ENCODE results near the gene LMAN1L. TPM values are rescaled to one million over a fixed set of nuclear protein-coding genes. Genes with fewer than 3 reads are reported as not detected.

The LMAN1L gene
- total RNA-seq, 6 experiments from 2014 or later: not detected

DNA sequence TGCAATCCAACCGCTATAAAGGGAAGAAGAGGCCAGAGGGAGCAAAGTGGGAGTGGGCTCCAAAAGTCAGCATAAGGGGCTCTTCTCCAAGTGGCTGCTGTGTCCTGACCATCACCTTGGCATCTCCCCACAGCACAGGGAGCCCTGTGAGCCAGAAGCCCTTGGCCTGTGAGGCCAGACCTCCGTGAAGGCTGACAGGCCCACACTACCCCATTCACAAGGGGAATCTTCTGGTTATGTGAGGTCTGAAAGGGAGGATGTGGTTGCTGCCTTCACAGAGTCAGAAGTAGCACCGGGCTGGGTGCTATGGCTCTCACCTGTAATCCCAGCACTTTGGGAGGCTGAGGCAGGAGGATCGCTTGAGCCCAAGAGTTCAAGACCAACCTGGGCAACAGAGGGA is 32.9 kb downstream of the LMAN1L start:
- TF ChIP-seq, protein P1, sequence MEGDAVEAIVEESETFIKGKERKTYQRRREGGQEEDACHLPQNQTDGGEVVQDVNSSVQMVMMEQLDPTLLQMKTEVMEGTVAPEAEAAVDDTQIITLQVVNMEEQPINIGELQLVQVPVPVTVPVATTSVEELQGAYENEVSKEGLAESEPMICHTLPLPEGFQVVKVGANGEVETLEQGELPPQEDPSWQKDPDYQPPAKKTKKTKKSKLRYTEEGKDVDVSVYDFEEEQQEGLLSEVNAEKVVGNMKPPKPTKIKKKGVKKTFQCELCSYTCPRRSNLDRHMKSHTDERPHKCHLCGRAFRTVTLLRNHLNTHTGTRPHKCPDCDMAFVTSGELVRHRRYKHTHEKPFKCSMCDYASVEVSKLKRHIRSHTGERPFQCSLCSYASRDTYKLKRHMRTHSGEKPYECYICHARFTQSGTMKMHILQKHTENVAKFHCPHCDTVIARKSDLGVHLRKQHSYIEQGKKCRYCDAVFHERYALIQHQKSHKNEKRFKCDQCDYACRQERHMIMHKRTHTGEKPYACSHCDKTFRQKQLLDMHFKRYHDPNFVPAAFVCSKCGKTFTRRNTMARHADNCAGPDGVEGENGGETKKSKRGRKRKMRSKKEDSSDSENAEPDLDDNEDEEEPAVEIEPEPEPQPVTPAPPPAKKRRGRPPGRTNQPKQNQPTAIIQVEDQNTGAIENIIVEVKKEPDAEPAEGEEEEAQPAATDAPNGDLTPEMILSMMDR (IDR thresholded peaks at IDR 0.05): no peak
- Mint-ChIP-seq H3K27ac (no peak overlapping the region), H3K9me3 (no peaks in the 10 kb centered on the region), H3K36me3 (ENCODE audit: low read depth) (peaks cover 10% of the 10 kb centered on the region; the same call in 1 of the 2 replicates), H3K27me3 (ENCODE audit: insufficient read depth) (no peaks in the 10 kb centered on the region; the same call in 1 of the 2 replicates), H3K4me1 (ENCODE audit: low read depth) (peaks cover 17% of the 10 kb centered on the region; the same call in 1 of the 2 replicates), H3K4me3 (no peak overlapping the region)
- DNase-seq: no peak

DNA sequence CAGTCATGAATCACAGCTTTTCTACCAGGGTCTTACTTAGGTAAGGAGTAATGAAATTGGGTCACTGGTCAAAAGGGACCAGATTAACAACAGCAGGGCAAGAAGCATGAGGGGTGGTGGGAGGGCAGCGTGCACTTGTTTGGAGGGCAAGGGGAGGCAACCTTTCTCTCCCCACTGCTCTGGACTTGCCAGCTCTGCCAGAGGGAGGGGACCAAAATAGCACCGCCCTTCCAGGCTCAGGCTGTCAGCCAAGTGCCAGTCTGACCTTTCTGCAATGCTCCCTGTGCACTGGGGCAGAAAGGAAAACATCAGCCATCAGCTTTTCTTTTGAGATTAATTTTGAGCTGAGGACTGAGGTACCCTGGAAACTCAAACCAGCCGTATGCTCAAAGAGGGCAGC is 34.8 kb downstream of the LMAN1L start:
- no peak overlapping the region for H3K4me3 Mint-ChIP-seq
- peaks cover 6% of the 10 kb centered on the region; the same call in 1 of the 2 replicates for H3K4me1 Mint-ChIP-seq (ENCODE audit: low read depth)
- H3K27me3 Mint-ChIP-seq (ENCODE audit: insufficient read depth): no peaks in the 10 kb centered on the region; the same call in 1 of the 2 replicates
- no peaks in the 10 kb centered on the region for H3K9me3 Mint-ChIP-seq
- H3K36me3 Mint-ChIP-seq (ENCODE audit: low read depth): peaks cover 10% of the 10 kb centered on the region; the same call in 1 of the 2 replicates
- TF ChIP-seq, protein P1 (IDR thresholded peaks at IDR 0.05): no peak
- no peak overlapping the region for H3K27ac Mint-ChIP-seq
- DNase-seq: no peak

DNA sequence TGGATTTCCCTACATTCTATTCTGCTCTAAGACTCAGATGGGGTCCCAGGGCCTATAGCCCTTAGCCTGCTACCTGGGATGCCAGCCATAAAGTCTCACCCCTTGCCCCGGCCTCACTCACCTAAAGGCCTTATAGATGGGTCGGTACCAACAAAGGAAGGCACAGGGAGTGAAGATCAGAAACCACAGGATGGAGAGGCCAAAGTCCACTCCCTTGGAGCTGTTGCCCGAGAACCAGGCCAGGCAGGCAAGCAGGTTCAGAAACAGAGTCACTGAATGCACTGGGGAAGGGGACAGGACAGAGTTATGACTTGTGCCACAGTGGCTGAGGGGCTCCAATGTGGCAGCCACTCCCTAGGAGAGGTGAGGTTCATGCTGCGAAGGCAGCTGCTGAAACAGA is 37.8 kb downstream of the LMAN1L start:
- H3K4me1 Mint-ChIP-seq (ENCODE audit: low read depth): no peaks in the 10 kb centered on the region
- H3K27ac Mint-ChIP-seq: no peak overlapping the region
- no peaks in the 10 kb centered on the region for H3K9me3 Mint-ChIP-seq
- DNase-seq: no peak
- no peak overlapping the region for H3K4me3 Mint-ChIP-seq
- H3K36me3 Mint-ChIP-seq (ENCODE audit: low read depth): peaks cover 10% of the 10 kb centered on the region; the same call in 1 of the 2 replicates
- H3K27me3 Mint-ChIP-seq (ENCODE audit: insufficient read depth): no peaks in the 10 kb centered on the region
- TF ChIP-seq, protein P1 (IDR thresholded peaks at IDR 0.05): no peak

DNA sequence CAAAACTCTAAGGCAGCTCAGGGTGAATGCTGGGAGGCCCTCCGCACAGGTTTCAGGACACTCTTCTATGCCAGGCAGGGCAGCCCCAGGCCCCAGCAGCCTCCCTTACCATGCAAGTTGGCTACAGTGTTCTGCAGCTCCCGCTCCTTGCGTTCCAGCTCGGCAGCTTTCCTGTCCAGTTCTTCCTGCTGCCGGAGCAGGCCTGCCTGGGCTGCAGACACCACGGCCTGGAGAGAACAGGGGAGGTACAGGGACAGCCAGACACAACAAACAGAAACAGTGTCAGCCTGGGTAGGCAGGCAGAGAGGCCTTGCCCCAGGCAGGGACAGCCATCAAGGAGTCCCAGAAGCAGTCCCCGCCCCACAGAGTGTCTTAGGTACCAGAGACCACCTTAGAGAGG is 39.3 kb downstream of the LMAN1L start:
- no peaks in the 10 kb centered on the region for H3K27me3 Mint-ChIP-seq (ENCODE audit: insufficient read depth)
- H3K27ac Mint-ChIP-seq: no peak overlapping the region
- H3K36me3 Mint-ChIP-seq (ENCODE audit: low read depth): peaks cover 10% of the 10 kb centered on the region; the same call in 1 of the 2 replicates
- DNase-seq: no peak
- TF ChIP-seq, protein P1 (IDR thresholded peaks at IDR 0.05): no peak
- no peaks in the 10 kb centered on the region for H3K9me3 Mint-ChIP-seq
- H3K4me3 Mint-ChIP-seq: no peak overlapping the region
- no peaks in the 10 kb centered on the region; the same call in 1 of the 2 replicates for H3K4me1 Mint-ChIP-seq (ENCODE audit: low read depth)

DNA sequence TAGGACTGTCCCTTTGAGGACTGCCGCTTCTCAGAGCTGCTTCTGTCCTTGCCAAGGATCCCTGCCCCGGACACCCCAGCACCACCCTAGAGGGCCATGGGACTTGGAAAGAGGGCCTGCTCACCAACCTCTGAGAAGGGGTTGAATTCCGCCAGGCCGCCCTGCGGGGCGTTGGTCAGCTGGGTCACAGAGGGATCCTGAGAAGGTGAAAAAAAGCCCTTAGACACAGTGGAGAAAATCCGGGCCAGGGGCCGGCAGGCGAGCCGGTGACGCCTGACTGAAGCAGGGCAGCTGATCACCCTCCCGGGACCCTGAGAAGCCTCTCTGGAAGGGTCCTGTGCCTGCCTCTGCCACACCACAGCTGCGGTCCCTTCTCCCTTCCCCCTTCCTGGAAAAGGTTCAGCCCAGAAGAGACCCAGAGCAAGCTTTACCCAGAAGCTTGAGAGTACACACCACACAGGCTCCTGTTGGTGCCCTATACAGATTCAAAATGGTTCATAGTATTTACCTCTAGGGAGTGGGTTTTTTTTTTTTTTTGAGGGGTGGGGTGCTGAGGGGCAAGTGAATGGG is 41.9 kb downstream of the LMAN1L start:
- Mint-ChIP-seq H3K36me3 (ENCODE audit: low read depth) (no peaks in the 10 kb centered on the region), H3K9me3 (no peaks in the 10 kb centered on the region), H3K27ac (no peak overlapping the region), H3K27me3 (ENCODE audit: insufficient read depth) (no peaks in the 10 kb centered on the region), H3K4me1 (ENCODE audit: low read depth) (no peaks in the 10 kb centered on the region; the same call in 1 of the 2 replicates), H3K4me3 (no peak overlapping the region)
- no peak for DNase-seq
- TF ChIP-seq, protein P1 (IDR thresholded peaks at IDR 0.05): no peak

All from HFFc6 (cell line).